Thyroid gland (tissue), 4 donors: Measurements from ENCODE around the gene B3GNT5.

Source experiments
- POLR2A ChIP-seq, 2 donors: fragments of 450-650 bp; IDR thresholded peaks; one replicate each; pipeline ENCODE4 v1.6.1; 2017; ENCODE audit warnings: antibody characterized with exemption in 2 of 2, mild to moderate bottlenecking in 2 of 2, moderate library complexity in 1 of 2
- TF ChIP-seq, protein P1 (sequence below), 6 experiments: fragments of 200-600 bp in 3 of 6; fragments of 450-650 bp in 3 of 6; sonication (generic) in 3 of 6; IDR thresholded peaks; one replicate each; pipeline ENCODE4 v1.5.1; 2016 to 2019; ENCODE audit warnings: antibody characterized with exemption in 6 of 6, mild to moderate bottlenecking in 2 of 6, inconsistent platforms in 1 of 6, moderate library complexity in 1 of 6

DNA sequence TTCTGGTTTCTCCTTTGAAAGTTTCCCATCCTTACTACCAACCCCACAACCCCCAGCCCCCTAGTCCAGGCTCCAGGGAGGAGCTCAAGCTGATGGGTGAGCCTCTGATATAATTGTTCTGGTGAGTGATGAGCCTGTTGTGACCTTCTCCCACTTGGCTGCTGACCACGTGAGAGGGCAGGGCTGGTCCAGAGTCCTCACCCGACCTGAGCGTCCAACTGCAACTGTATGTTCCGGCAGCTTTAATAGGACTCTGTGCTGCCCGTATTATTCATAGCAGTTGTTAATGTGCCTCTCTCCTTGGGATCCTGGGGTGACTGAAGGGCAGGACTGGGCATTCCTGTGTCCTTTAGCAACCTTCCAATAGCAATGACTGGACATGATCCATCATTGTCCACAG lies 56.2 kb downstream of the B3GNT5 start:
- TF ChIP-seq, protein P1, sequence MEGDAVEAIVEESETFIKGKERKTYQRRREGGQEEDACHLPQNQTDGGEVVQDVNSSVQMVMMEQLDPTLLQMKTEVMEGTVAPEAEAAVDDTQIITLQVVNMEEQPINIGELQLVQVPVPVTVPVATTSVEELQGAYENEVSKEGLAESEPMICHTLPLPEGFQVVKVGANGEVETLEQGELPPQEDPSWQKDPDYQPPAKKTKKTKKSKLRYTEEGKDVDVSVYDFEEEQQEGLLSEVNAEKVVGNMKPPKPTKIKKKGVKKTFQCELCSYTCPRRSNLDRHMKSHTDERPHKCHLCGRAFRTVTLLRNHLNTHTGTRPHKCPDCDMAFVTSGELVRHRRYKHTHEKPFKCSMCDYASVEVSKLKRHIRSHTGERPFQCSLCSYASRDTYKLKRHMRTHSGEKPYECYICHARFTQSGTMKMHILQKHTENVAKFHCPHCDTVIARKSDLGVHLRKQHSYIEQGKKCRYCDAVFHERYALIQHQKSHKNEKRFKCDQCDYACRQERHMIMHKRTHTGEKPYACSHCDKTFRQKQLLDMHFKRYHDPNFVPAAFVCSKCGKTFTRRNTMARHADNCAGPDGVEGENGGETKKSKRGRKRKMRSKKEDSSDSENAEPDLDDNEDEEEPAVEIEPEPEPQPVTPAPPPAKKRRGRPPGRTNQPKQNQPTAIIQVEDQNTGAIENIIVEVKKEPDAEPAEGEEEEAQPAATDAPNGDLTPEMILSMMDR (IDR thresholded peaks at IDR 0.05): no peak
- TF ChIP-seq POLR2A (IDR thresholded peaks at IDR 0.05): no peak
